Activated T-cell treated with anti-CD3 and anti-CD28 coated beads for 1 hour (primary cell): ENCODE data around the gene DMGDH.
A peak's percentile ranks its signal among the peaks of the same experiment; 100 is the strongest.
"Not testable (repeated sequence)": the region's sequence is repeated elsewhere in the genome, so short reads cannot be mapped to it uniquely, and the experiment has no call there.

Experiments
- DNase-seq: peaks from one replicate; pipeline ENCODE4 v3.0.0-alpha.2; 2020; ENCODE audit warnings: low read depth

Gene DMGDH

GRCh38 chr5:79011219-79011836, 58.1 kb downstream of the DMGDH start:
- DNase-seq, result no peak

- no peak for DNase-seq
Measured at GRCh38 chr5:79008362-79008761, 61.1 kb downstream of the DMGDH start.

- DNase-seq, result no peak
Measured at GRCh38 chr5:79007872-79008271, 61.6 kb downstream of the DMGDH start.

- DNase-seq, result no peak
Measured at GRCh38 chr5:79005936-79006631, 63.4 kb downstream of the DMGDH start.

GRCh38 chr5:79005151-79005550, 64.3 kb downstream of the DMGDH start:
- no peak for DNase-seq

GRCh38 chr5:79002374-79002773, 67.1 kb downstream of the DMGDH start:
- DNase-seq, result no peak

- DNase-seq, result no peak
Measured at GRCh38 chr5:79001471-79001870, 68.0 kb downstream of the DMGDH start.

GRCh38 chr5:78997090-78997489, 72.4 kb downstream of the DMGDH start:
- DNase-seq, result no peak

- no peak for DNase-seq
Measured at GRCh38 chr5:78995521-78996007, 73.9 kb downstream of the DMGDH start.

GRCh38 chr5:78993165-78993564, 76.3 kb downstream of the DMGDH start:
- no peak for DNase-seq

GRCh38 chr5:78992146-78992545, 77.3 kb downstream of the DMGDH start:
- DNase-seq, result no peak

GRCh38 chr5:78989080-78989479, 80.4 kb downstream of the DMGDH start:
- DNase-seq, result no peak

- DNase-seq, result peak; percentile 5
Measured at GRCh38 chr5:78985725-78986223, 83.7 kb downstream of the DMGDH start.

GRCh38 chr5:78985116-78985724, 84.3 kb downstream of the DMGDH start, which contains the start of gene ARSB:
Gene ARSB (minus strand): TSS chr5:78985310. CDS start chr5:78985248, 62 bp downstream.
- peak; percentile 14 for DNase-seq

- peak; percentile 66 for DNase-seq
Measured at GRCh38 chr5:78984439-78985115, 84.9 kb downstream of the DMGDH start.

GRCh38 chr5:78983601-78984438, 85.7 kb downstream of the DMGDH start:
- no peak for DNase-seq

GRCh38 chr5:78983194-78983593, 86.3 kb downstream of the DMGDH start:
- not testable (repeated sequence) for DNase-seq

GRCh38 chr5:78979909-78980308, 89.6 kb downstream of the DMGDH start:
- no peak for DNase-seq

GRCh38 chr5:78979117-78979742, 90.2 kb downstream of the DMGDH start:
- DNase-seq, result no peak

- no peak for DNase-seq
Measured at GRCh38 chr5:78975035-78975434, 94.4 kb downstream of the DMGDH start.

GRCh38 chr5:78974601-78975000, 94.9 kb downstream of the DMGDH start:
- no peak for DNase-seq
